OCI-LY7 (cell line): ENCODE results near the gene PHF1. TPM values are rescaled to one million over a fixed set of nuclear protein-coding genes. Genes with fewer than 3 reads are reported as not detected.
A peak's percentile ranks its signal among the peaks of the same experiment; 100 is the strongest.

ENCODE experiments used
- BruUV-seq: library from RNA; stranded (reverse); fragments of 400-500 nt; replicated peaks from 2 replicates; lab custom pipeline; 2021; lab: Mats Ljungman, UMichigan
- CTCF ChIA-PET: fragments of 300-600 bp; sonication (Branson Sonifier 250); formaldehyde crosslinking; loops from one replicate; lab custom pipeline; 2022; ENCODE audit warnings: antibody characterized with exemption; ENCODE audit not compliant: unreplicated experiment; lab: Charles Lee
- POLR2A ChIA-PET: fragments of 300-600 bp; sonication (Branson Sonifier 250); formaldehyde crosslinking; loops from one replicate; lab custom pipeline; 2022; ENCODE audit warnings: antibody characterized with exemption; lab: Charles Lee
- DNase-seq: peaks from one replicate; pipeline ENCODE4 v3.0.0-alpha.2; 2015; ENCODE audit warnings: low spot score
- H2AFZ ChIP-seq: fragments of 200-600 bp; sonication (generic), shearing (Covaris generic); 2 replicates; pipeline ENCODE4 v1.6.1; 2014; ENCODE audit warnings: mild to moderate bottlenecking, antibody characterized with exemption, low read length, moderate library complexity
- H3K27ac ChIP-seq: fragments of 200-600 bp; sonication (generic); 2 replicates; pipeline ENCODE4 v1.5.1; 2014; ENCODE audit warnings: mixed run types, low read depth, mild to moderate bottlenecking, moderate library complexity, low read length, inconsistent platforms; ENCODE audit not compliant: poor library complexity, severe bottlenecking
- H3K36me3 ChIP-seq: fragments of 200-600 bp; sonication (generic); 2 replicates; pipeline ENCODE4 v1.6.1; 2014; ENCODE audit warnings: mild to moderate bottlenecking, antibody characterized with exemption, low read length, moderate library complexity, mixed read lengths; ENCODE audit not compliant: insufficient read depth
- H3K4me1 ChIP-seq: fragments of 200-600 bp; sonication (generic); 2 replicates; pipeline ENCODE4 v1.5.1; 2014; ENCODE audit warnings: mild to moderate bottlenecking, low read length; ENCODE audit not compliant: insufficient read depth, poor library complexity, severe bottlenecking
- H3K4me2 ChIP-seq: fragments of 200-600 bp; sonication (generic); 2 replicates; pipeline ENCODE4 v1.6.1; 2014; ENCODE audit warnings: mild to moderate bottlenecking, low read length
- H3K4me3 ChIP-seq: fragments of 200-600 bp; sonication (generic); 2 replicates; pipeline ENCODE4 v1.5.1; 2014; ENCODE audit warnings: mild to moderate bottlenecking, low read depth, low read length; ENCODE audit not compliant: poor library complexity, severe bottlenecking
- H3K79me2 ChIP-seq: fragments of 200-600 bp; sonication (generic); 2 replicates; pipeline ENCODE4 v1.6.1; 2016; ENCODE audit warnings: low read depth, mild to moderate bottlenecking, low read length, moderate library complexity, mixed read lengths; ENCODE audit not compliant: insufficient read depth
- H3K9me2 ChIP-seq: fragments of 200-600 bp; sonication (generic); 2 replicates; pipeline ENCODE4 v1.6.1; 2016; ENCODE audit warnings: mild to moderate bottlenecking, low read length, mixed read lengths; ENCODE audit not compliant: insufficient read depth
- H3K9me3 ChIP-seq: fragments of 200-600 bp; sonication (generic); 2 replicates; pipeline ENCODE4 v1.6.1; 2014; ENCODE audit warnings: mild to moderate bottlenecking, mixed run types, low read length, mixed read lengths
- H4K20me1 ChIP-seq: fragments of 200-600 bp; sonication (generic); 2 replicates; pipeline ENCODE4 v1.6.1; 2014; ENCODE audit warnings: mild to moderate bottlenecking, antibody characterized with exemption, low read length, moderate library complexity, mixed read lengths; ENCODE audit not compliant: insufficient read depth
- EZH2phosphoT487 ChIP-seq: fragments of 200-600 bp; sonication (generic); IDR thresholded peaks from 2 replicates; pipeline ENCODE4 v1.6.1; 2018; ENCODE audit warnings: low read depth, borderline replicate concordance, mild to moderate bottlenecking, mixed run types, antibody characterized with exemption, low read length, moderate library complexity, mixed read lengths
- intact Hi-C: fragments of 100-400 bp; cut with micrococcal nuclease; formaldehyde crosslinking; loops from one replicate; pipeline ENCODE4 v1.10.0; 2022; ENCODE audit not compliant: unreplicated experiment
- total RNA-seq, 2 experiments: library from RNA; depleted of rRNA in 1 of 2; stranded (reverse); fragments of >200 nt in 1 of 2; shearing (Covaris generic) in 1 of 2; gene quantifications; 2 replicates each; pipeline ENCODE4 v1.2.3, GENCODE V29; 2014 to 2022
- TF ChIP-seq, protein P1 (sequence below): fragments of 200-600 bp; sonication (generic); conservative IDR thresholded peaks from 2 replicates; pipeline ENCODE4 v1.5.1; 2014; ENCODE audit warnings: mild to moderate bottlenecking, antibody characterized with exemption, low read length, moderate library complexity, mixed read lengths

Gene PHF1
- total RNA-seq, 2 experiments from 2014 or later, result 19.9 to 30.2 TPM

DNA sequence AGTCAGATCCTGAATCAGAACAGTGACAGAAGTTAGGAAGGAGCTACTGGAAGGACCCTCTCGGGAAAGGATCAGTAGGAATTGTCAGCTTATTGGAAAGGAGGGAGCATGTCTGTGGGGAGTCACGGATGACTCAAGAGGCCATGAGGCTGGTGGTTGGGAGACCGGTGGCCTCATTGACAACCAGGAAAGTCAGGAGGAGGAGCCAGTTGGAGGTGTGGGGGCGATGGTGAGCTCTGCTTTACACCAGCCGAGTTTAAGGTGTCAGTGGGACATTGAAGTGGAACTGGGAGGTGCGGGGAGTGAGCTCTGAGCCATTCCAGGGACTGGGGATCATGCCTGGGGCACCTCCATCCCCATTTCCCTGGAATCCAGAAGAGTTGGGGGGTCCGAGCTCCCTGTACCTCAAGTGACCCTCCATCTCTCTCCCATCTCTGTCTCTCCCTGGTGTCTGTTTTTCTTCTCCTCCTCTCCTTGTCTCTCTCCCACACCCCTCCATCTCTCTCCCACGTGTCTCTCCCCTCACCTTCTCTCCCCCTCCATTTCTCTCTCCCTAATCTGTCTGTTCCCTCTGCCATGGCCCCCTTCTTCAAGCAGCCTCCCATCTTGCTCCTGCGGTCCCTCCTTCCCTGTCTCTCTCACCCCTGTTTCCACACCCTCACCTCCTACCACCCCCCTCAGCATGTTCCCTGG lies 29.3 kb downstream of the PHF1 start:
- Histone ChIP-seq H3K4me2 (no peak overlapping the region), H3K4me3 (no peak overlapping the region), H3K79me2 (no peaks in the 10 kb centered on the region), H3K27ac (no peak overlapping the region), H2AFZ (no peak overlapping the region), H4K20me1 (no peaks in the 10 kb centered on the region), H3K9me2 (no peaks in the 10 kb centered on the region), H3K36me3 (peaks cover 87% of the 10 kb centered on the region), H3K9me3 (no peaks in the 10 kb centered on the region), H3K4me1 (no peaks in the 10 kb centered on the region)
- ChIA-PET CTCF (no interaction called here), POLR2A (interaction anchor here (0.9 to 1.0 kb wide), 2 partner anchors 9 to 14 kb away, joined by 3 read pairs; partner anchors contain the start of gene ZBTB9)
- TF ChIP-seq EZH2phosphoT487, result no peak
- TF ChIP-seq, protein P1, sequence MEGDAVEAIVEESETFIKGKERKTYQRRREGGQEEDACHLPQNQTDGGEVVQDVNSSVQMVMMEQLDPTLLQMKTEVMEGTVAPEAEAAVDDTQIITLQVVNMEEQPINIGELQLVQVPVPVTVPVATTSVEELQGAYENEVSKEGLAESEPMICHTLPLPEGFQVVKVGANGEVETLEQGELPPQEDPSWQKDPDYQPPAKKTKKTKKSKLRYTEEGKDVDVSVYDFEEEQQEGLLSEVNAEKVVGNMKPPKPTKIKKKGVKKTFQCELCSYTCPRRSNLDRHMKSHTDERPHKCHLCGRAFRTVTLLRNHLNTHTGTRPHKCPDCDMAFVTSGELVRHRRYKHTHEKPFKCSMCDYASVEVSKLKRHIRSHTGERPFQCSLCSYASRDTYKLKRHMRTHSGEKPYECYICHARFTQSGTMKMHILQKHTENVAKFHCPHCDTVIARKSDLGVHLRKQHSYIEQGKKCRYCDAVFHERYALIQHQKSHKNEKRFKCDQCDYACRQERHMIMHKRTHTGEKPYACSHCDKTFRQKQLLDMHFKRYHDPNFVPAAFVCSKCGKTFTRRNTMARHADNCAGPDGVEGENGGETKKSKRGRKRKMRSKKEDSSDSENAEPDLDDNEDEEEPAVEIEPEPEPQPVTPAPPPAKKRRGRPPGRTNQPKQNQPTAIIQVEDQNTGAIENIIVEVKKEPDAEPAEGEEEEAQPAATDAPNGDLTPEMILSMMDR, result no peak
- BruUV-seq, result no TSS peak
- DNase-seq, result no peak
- intact Hi-C loops, result no loop called here

DNA sequence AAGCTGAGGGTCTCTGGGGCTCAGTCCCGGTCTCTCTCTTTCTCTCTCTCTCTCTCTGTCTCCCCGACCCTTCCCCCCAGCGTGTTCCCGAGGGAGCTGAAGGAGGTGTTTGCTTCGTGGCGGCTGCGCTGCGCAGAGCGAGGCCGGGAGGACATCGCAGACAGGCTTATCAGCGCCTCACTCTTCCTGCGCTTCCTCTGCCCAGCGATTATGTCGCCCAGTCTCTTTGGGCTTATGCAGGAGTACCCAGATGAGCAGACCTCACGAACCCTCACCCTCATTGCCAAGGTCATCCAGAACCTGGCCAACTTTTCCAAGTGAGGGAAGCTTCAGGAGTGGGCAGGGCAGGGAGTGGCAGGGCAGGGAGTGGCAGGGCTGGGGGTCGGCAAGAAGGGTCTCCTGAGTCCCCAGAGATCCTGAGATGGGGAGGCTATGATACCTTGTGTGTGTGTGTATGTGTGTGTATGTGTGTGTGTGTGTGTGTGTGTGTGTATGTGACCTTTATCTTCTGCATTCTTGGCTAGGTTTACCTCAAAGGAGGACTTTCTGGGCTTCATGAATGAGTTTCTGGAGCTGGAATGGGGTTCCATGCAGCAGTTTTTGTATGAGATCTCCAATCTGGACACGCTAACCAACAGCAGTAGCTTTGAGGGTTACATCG lies 30.0 kb downstream of the PHF1 start:
- Histone ChIP-seq H3K27ac (no peak overlapping the region), H3K4me3 (no peak overlapping the region), H3K36me3 (peaks cover 82% of the 10 kb centered on the region), H3K4me1 (no peaks in the 10 kb centered on the region), H4K20me1 (no peaks in the 10 kb centered on the region), H3K79me2 (no peaks in the 10 kb centered on the region), H2AFZ (no peak overlapping the region), H3K9me2 (no peaks in the 10 kb centered on the region), H3K4me2 (no peak overlapping the region), H3K9me3 (no peaks in the 10 kb centered on the region)
- ChIA-PET CTCF (no interaction called here), POLR2A (no interaction called here)
- no peak for DNase-seq
- intact Hi-C loops, result no loop called here
- TF ChIP-seq, protein P1, result no peak
- no peak for TF ChIP-seq EZH2phosphoT487
- BruUV-seq, result TSS peak; percentile 47

DNA sequence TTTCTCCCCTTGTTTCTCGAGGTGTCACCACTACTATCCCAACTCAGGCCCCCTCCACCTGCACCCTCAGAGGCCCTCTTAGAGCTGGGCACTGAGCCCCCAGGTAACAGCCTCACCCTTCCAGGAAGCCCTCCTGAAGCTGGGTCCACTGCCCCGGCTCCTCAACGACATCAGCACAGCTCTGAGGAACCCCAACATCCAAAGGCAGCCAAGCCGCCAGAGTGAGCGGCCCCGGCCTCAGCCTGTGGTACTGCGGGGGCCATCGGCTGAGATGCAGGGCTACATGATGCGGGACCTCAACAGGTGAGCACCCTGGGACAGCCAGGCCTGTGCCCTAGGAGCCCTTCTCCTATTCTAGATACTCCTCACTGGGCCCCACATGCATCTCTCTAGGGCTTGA lies 30.6 kb downstream of the PHF1 start:
- Histone ChIP-seq H3K4me2 (no peak overlapping the region), H3K27ac (no peak overlapping the region), H3K36me3 (peaks cover 82% of the 10 kb centered on the region), H4K20me1 (no peaks in the 10 kb centered on the region), H3K79me2 (no peaks in the 10 kb centered on the region), H3K4me1 (no peaks in the 10 kb centered on the region), H3K4me3 (no peak overlapping the region), H3K9me3 (no peaks in the 10 kb centered on the region), H2AFZ (no peak overlapping the region), H3K9me2 (no peaks in the 10 kb centered on the region)
- POLR2A ChIA-PET, result no interaction called here
- CTCF ChIA-PET, result no interaction called here
- no TSS peak for BruUV-seq
- no peak for DNase-seq
- TF ChIP-seq, protein P1, result no peak
- TF ChIP-seq EZH2phosphoT487, result no peak
- intact Hi-C loops, result no loop called here
